Activated naive CD8-positive, alpha-beta T cell treated with anti-CD3 and anti-CD28 coated beads, Interleukin-2, amount 50 U/mL, for 16 hours (primary cell): ENCODE data around the gene UHRF1.
A peak's percentile ranks its signal among the peaks of the same experiment; 100 is the strongest.
"Not testable (repeated sequence)": the region's sequence is repeated elsewhere in the genome, so short reads cannot be mapped to it uniquely, and the experiment has no call there.

Source experiments
- DNase-seq: peaks from one replicate; pipeline ENCODE4 v3.0.0-alpha.2; 2020; ENCODE audit warnings: low read depth, low spot score

UHRF1 gene

GRCh38 chr19:4909156-4909896 lies at the start of gene UHRF1:
UHRF1 (plus strand) TSS chr19:4909501; CDS start chr19:4910886, 1,385 bp downstream.
- DNase-seq = peak; percentile 39

GRCh38 chr19:4859697-4860096 lies 49.6 kb upstream of the UHRF1 start:
- no peak for DNase-seq

DNA sequence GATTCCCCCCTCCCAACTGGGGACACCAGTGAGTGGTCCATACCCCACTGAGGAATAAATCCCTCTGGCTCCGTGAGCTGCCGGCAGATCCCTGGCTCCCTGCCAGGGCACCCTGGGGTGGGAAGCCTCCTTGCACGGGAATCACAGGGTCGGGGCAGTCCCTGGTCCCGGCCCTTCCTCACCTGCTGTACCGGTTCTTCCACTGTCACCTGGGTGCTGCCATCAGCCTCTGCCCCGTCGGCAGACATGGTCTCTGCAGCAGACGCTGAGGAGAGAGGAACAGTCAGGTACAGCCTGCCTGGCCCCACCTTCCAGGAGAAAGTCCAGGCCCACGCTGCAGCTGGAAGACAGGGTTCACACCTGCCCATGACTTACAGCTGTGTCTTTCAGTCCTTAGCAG lies 48.2 kb upstream of the UHRF1 start:
- no peak for DNase-seq

- peak; percentile 7 for DNase-seq
These were observed 42.5 kb upstream of the UHRF1 start for GRCh38 chr19:4866595-4867424.

DNA sequence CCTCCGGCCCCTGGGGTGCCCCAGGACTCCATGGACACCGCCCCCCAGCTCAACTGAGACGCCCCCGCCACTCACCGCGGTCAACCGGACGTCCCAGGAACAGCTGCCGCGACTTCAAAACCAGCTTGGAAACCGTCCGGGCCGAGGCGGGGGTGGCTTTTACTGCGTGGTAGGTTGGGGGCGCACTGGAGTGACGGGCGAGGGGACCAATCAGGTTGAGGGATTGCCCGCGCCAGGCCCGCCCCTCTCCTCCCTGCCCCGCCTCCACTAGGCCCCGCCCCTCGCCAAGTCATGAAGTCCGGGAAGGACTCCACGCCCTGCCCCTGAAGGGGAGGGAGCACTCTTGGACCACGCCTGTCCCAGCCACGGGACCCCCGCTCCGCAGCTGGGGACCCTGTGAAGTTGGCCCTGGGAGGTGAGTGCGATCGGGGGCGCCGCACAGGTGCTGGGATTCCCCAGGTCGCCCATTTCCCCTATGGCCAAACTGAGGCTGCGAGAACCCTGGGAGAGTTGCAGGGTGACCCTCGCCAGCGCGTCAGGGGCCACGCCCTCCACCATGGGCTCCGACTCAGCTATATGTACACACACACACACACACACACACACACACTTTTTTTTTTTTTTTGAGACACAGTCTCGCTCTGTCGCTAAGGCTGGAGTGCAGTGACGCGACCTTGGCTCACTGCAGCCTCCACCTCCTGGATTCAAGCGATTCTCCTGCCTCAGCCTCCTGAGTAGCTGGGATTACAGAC lies 41.6 kb upstream of the UHRF1 start, which contains the start of gene PLIN3:
TSS of gene PLIN3 (minus strand) at position 134 of the 752 bp plus-strand sequence. CDS start 6,273 bp downstream, outside the sequence.
- DNase-seq = peak; percentile 71

DNA sequence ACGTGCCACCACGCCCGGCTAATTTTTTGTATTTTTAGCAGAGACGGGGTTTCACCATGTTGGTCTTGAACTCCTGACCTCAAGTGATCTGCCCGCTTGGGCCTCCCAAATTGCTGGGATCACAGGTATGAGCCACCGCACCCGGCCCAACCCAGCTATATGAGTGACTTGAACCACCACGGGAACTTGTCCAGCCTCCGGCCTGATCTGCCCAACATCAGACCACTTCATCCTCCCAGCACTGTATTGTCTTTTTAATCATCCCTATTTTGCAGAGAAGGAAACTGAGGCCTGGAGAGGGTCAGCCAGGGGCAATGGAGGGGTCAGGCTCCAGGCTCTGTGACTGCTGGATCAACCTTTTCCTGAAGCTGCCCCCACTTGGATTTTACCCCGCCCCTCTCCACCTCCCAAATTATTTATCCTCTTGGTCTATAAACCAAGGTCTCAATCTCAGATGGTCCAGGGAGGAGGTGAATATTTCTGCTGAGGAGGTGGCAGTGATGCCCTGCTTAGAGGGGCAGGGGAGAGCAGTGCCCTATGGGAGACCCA lies 40.9 kb upstream of the UHRF1 start:
- DNase-seq = no peak

GRCh38 chr19:4870025-4870700 lies 39.1 kb upstream of the UHRF1 start:
- DNase-seq = no peak

DNA sequence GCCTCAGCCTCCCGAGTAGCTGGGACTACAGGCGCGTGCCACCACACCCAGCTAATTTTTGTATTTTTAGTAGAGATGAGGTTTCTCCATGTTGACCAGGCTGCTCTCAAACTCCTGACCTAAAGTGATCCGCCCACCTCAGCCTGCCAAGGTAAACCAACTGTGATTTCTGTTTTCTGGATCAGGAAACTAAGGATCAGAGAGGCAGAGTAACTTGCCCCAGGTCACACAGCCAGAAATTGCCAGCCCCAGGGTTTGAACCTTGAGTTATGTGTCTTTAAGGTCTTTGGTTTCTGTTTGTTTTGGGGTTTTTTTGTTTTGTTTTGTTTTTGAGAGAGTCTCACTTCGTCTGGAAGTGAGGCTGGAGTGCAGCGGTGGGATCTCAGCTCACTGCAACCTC lies 37.6 kb upstream of the UHRF1 start:
- no peak for DNase-seq

GRCh38 chr19:4873930-4874329 lies 35.4 kb upstream of the UHRF1 start:
- DNase-seq = no peak

DNA sequence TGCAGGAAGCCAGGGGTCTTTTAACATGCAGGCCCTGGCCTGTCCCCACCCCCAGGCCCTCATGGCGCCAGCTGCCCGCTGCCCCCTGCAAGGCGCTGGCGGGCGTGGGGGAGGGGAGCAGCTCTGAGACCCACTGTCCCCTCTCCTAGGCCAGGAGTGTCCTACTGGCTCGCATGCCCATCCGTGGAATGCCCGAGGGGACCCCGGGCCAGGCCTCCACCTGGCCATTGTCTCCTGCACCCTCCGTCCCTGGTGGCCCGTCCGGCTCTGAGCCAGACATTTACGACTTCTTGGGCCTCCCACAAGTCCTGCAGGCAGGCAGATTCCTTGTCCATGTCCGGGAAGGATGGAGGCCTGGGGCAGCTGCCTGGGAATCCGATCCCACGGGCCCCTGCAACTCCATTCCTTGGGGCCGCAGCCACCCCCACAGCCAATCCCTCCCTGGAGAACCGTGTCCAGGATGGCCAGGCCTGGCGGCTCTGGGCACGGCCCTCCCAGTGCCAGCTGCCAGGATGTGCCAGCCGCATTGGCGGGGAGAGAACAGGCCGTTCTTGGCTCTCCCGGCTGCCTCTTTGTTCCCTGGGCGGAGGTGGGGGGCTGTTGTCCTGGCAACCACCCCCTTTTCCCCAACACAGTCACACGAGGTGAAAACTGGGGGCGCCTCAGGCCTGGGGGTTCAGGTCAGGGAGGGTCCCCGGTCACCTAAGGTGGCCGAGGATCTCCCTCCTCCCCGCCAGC lies 31.4 kb upstream of the UHRF1 start:
- DNase-seq = no peak

DNA sequence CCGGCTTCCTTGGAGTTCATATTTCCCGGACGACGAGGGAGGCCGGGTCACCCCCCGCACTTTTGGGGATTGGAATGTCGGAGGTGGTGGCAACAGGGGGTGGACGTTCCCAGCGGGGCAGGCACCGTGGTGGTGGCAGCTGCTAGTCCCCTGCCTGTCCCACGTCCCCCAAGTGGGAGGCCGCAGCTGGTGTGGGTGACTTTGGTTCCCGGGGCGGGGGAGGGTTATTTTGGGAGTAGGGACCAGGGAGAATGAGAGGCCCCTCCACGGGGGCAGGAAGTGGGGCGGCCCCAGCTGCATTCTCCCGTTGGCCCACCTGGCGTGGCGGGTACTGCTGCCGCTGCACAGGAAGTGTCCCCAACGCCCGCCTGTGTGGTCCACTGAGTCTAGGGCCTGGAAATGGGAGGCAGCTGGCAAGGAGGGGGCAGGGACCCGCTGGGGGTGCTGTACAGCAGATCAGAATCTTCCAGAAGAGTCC lies 30.8 kb upstream of the UHRF1 start:
- no peak for DNase-seq

- no peak for DNase-seq
These were observed 30.3 kb upstream of the UHRF1 start for GRCh38 chr19:4879041-4879440.

DNA sequence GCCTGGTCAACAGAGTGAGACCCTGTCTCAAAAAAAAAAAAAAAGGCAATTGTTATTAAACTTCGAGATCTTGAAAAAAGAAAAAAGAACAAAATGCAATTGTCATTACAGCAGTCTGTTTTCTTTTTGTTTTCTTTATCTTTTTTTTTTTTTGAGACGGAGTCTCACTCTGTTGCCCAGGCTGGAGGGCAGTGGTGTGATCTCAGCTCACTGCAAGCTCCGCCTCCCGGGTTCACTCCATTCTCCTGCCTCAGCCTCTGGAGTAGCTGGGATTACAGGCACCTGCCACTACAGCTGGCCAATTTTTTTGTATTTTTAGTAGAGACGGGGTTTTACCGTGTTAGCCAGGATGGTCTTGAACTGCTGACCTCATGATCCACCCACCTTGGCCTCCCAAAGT lies 26.4 kb upstream of the UHRF1 start:
- DNase-seq = not testable (repeated sequence)

- not testable (repeated sequence) for DNase-seq
These were observed 24.3 kb upstream of the UHRF1 start for GRCh38 chr19:4884993-4885392.

- DNase-seq = not testable (repeated sequence)
These were observed 21.5 kb upstream of the UHRF1 start for GRCh38 chr19:4887803-4888202.

DNA sequence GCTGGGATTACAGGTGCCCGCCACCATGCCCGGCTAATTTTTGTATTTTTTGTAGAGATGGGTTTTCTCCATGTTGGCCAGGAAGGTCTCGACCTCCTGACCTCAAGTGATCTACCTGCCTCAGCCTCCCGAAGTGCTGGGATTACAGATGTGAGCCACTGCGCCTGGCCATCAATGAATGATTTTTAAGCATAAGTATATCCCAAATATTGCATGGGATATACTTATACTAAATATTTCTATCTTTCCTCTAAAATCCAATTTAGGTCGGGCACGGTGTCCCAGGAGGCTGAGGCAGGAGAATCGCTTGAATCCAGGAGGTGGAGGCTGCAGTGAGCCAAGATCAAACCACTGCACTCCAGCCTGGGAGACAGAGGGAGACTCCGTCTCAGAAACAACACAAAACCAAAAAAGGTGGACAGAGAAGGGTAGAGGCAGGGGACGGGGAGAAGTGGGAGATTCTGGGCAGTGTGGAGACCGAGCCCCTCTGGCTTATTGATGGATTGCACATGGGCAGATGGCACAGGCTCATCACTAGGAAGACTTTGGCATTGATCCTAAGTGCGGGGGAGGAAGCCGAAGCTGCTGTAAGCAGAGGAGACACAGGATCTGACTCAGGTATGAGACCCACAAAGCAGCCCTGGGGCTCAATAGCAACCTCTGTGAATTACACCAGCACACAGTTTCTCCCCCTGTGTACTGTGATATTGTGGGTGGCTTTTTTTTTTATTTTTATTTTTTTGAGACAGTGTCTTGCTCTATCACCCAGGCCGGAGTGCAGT lies 20.1 kb upstream of the UHRF1 start:
- no peak for DNase-seq

DNA sequence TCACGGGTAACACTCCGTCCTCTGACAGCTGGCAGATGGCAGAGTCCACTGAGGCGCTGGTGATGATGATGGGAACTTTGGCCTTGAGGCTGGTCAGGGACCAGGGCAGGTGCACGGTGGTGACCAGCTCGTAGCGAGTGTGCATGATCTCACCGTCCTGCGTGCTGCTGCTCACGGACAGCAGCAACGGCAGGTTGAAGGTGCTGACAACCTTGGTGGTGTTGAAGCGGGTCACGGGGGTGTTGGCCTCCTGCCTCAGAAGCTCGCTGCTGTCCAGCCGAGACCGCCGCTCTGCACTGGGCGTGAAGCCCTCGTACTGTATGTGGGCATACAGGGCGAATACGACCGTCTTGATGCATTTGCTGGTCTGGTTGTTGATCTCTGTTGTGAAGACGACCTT lies 18.2 kb upstream of the UHRF1 start:
- no peak for DNase-seq

- not testable (repeated sequence) for DNase-seq
These were observed 16.3 kb upstream of the UHRF1 start for GRCh38 chr19:4892962-4893361.

DNA sequence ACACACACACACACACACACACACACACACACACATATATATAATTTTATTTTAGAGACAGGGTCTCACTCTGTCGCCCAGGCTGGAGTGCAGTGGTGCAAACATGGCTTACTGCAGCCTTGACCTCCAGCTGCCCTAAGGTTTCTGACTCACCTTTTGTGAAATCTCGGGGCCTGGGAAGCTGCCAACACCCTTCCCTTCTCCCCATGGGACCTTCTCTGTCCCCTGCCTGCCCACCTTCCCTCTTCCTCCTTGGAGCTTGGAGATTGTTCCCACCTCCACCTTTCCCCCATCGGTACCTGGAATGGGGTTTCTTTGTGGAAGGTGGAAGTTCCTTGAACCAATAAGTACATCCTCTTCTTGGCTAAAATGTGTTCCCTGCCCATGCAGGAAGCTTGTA lies 12.9 kb upstream of the UHRF1 start:
- no peak for DNase-seq

GRCh38 chr19:4897146-4897545 lies 12.2 kb upstream of the UHRF1 start:
- DNase-seq = no peak
